Psoas muscle (tissue), 8 donors: ENCODE results near the gene KCNK1. TPM values are rescaled to one million over a fixed set of nuclear protein-coding genes. Genes with fewer than 3 reads are reported as not detected.

ENCODE experiments used
- ATAC-seq, 4 donors: fragments of 200-7000 bp; cut with Tn5 transposase; one replicate each; pipeline ENCODE4 v1.9.1; 2020; ENCODE audit warnings: moderate library complexity in 3 of 4, mild to moderate bottlenecking in 2 of 4
- DNase-seq, 2 donors: peaks; one replicate each; pipeline ENCODE4 v3.0.0-alpha.2; 2020
- H3K27ac ChIP-seq: fragments of 200-600 bp; one replicate; pipeline ENCODE4 v1.8.0; 2022
- H3K27me3 ChIP-seq, 3 donors: fragments of 200-600 bp in 1 of 3; one replicate each; pipeline versions ENCODE4 v1.6.1 to v1.8.0; 2013 to 2022; ENCODE audit warnings: low read length in 2 of 3, mild to moderate bottlenecking in 2 of 3, moderate library complexity in 1 of 3; ENCODE audit not compliant: insufficient read depth in 3 of 3
- H3K36me3 ChIP-seq, 2 donors: fragments of 200-600 bp in 1 of 2; one replicate each; pipeline versions ENCODE4 v1.6.1 to v1.8.0; 2013 to 2022; ENCODE audit warnings: low read depth in 1 of 2, mild to moderate bottlenecking in 1 of 2, moderate library complexity in 1 of 2; ENCODE audit not compliant: insufficient read depth in 1 of 2
- H3K4me1 ChIP-seq: fragments of 200-600 bp; one replicate; pipeline ENCODE4 v1.8.0; 2022
- H3K4me3 ChIP-seq: fragments of 200-600 bp; one replicate; pipeline ENCODE4 v1.8.0; 2022; ENCODE audit warnings: mild to moderate bottlenecking
- H3K9me3 ChIP-seq: fragments of 200-600 bp; one replicate; pipeline ENCODE4 v1.8.0; 2022
- CTCF ChIP-seq: fragments of 200-600 bp; IDR thresholded peaks from one replicate; pipeline ENCODE4 v1.8.0; 2022; ENCODE audit warnings: antibody characterized with exemption
- WGBS, 3 donors: extraction: QIAGEN DNeasy Blood & Tissue Kit; methylation state at CpG; one replicate each; pipeline versions ENCODE4 v1.1.6 to v1.1.7; 2013; 5-methylcytosine and 5-hydroxymethylcytosine counted together
- intact Hi-C, 2 donors: fragments of 100-400 bp; cut with DNase I; formaldehyde crosslinking; loops; one replicate each; pipeline versions ENCODE4 v1.11.0 to v1.14.2; 2022
- polyA plus RNA-seq, 3 donors: library from polyadenylated mRNA; stranded (reverse); fragments of 200-250 nt; gene quantifications; one replicate each; pipeline ENCODE4 v1.2.3, GENCODE V29; 2013
- total RNA-seq, 4 donors: library from RNA; stranded (reverse); fragmentation: NEBNext Ultra II Directional in 2 of 4; extraction: Animal tissue kit (Norgen Biotek cat#: 25700) in 2 of 4; gene quantifications; one replicate each; pipeline versions ENCODE4 v1.2.1 to v1.2.4, GENCODE V29; 2021 to 2023
- donor health status: healthy with polysubstance abuse.
- donor health status: DM: no; HTN: no; CAD: no; lungs with moderate emphysema.
- donor health status: Bipolar disorder and iron deficiency.
- donor health status: healthy.
- donor health status: DM: yes; HTN: yes; CAD: no.
- donor health status: DM: no; HTN: no; CAD: no.
- donor health status: DM: no; HTN: no; CAD: no.
- donor health status: DM: yes; HTN: yes; CAD: no.

The KCNK1 gene
- total and polyA plus RNA-seq, 7 donors = 0.14 to 0.38 (median 0.19) TPM; not detected in 1

GRCh38 chr1:233673261-233673946, 59.5 kb downstream of the KCNK1 start:
- Histone ChIP-seq H3K4me1 (no peaks in the 10 kb centered on the region), H3K27ac (no peak overlapping the region), H3K27me3 (no peaks in the 10 kb centered on the region), H3K9me3 (no peaks in the 10 kb centered on the region), H3K36me3 (no peaks in the 10 kb centered on the region), H3K4me3 (no peak overlapping the region)
- WGBS, 3 donors = 71 to 74% (median 72%) methylated on average over 8 of the region's 8 CpGs
- ATAC-seq (no peak), DNase-seq (no peak)
- intact Hi-C loops = no loop called here
- TF ChIP-seq CTCF = no peak

GRCh38 chr1:233673947-233674431, 60.1 kb downstream of the KCNK1 start:
- H3K4me3 ChIP-seq = no peak overlapping the region
- intact Hi-C loops = no loop called here
- no peaks in the 10 kb centered on the region for H3K27me3 ChIP-seq
- WGBS, 3 donors = 83 to 86% (median 86%) methylated on average over 5 of the region's 5 CpGs
- no peak for TF ChIP-seq CTCF
- DNase-seq (no peak), ATAC-seq (no peak)
- H3K36me3 ChIP-seq = no peaks in the 10 kb centered on the region
- H3K9me3 ChIP-seq = no peaks in the 10 kb centered on the region
- H3K4me1 ChIP-seq = no peaks in the 10 kb centered on the region
- no peak overlapping the region for H3K27ac ChIP-seq

GRCh38 chr1:233675446-233675845, 61.5 kb downstream of the KCNK1 start:
- no peaks in the 10 kb centered on the region for H3K27me3 ChIP-seq
- no peak overlapping the region for H3K4me3 ChIP-seq
- H3K36me3 ChIP-seq = no peaks in the 10 kb centered on the region
- TF ChIP-seq CTCF = no peak
- DNase-seq (no peak), ATAC-seq (no peak)
- no peaks in the 10 kb centered on the region for H3K4me1 ChIP-seq
- no peak overlapping the region for H3K27ac ChIP-seq
- H3K9me3 ChIP-seq = no peaks in the 10 kb centered on the region
- 66 to 72% (median 68%) methylated on average over 2 of the region's 2 CpGs for WGBS, 3 donors
- intact Hi-C loops = no loop called here

- WGBS, 3 donors = 87 to 92% (median 92%) methylated on average over 4 of the region's 4 CpGs
- Histone ChIP-seq H3K27me3 (no peaks in the 10 kb centered on the region), H3K36me3 (no peaks in the 10 kb centered on the region), H3K4me3 (no peak overlapping the region), H3K27ac (no peak overlapping the region), H3K4me1 (no peaks in the 10 kb centered on the region), H3K9me3 (no peaks in the 10 kb centered on the region)
- no peak for ATAC-seq
- TF ChIP-seq CTCF = no peak
- intact Hi-C loops = no loop called here
- no peak for DNase-seq
These were observed 62.0 kb downstream of the KCNK1 start for GRCh38 chr1:233675893-233676292.
